ENCODE measurements around the gene TPBGL. TPM values are rescaled to one million over a fixed set of nuclear protein-coding genes. Genes with fewer than 3 reads are reported as not detected.

TPBGL gene
- total RNA-seq, 4 donors from 2014 or later, result 0.40 to 3.7 TPM; not detected in 2

- in situ Hi-C loops (cut with MboI; ENCODE audit: low pct_ligation_motif_present in 1 of 4, low pct_unique_long_range_greater_than_20kb in 1 of 4, low sequenced_read_pairs in 3 of 4), result loop anchor here in 3 of 4 donors (25.0 kb wide), 2 partner anchors 224 to 299 kb away; partner anchors contain the start of genes SPCS2 (in 3 of the 3) and XRRA1 (in 3 of the 3)
Measured at GRCh38 chr11:75236062-75236461, 4.5 kb upstream of the TPBGL start.

GRCh38 chr11:75237050-75237449 is 3.5 kb upstream of the TPBGL start:
- Histone ChIP-seq H3K36me3 (no peaks in the 10 kb centered on the region), H3K27ac (no peak overlapping the region), H3K4me3 (no peak overlapping the region), H3K27me3 (peaks cover 31% of the 10 kb centered on the region), H3K4me1 (peaks cover 0 to 13% (median 10%) of the 10 kb centered on the region in 4 donors), H3K9me3 (no peaks in the 10 kb centered on the region)
- no peak for DNase-seq
- TF ChIP-seq CTCF (IDR thresholded peaks at IDR 0.05) (no peak), POLR2A (IDR thresholded peaks at IDR 0.05) (no peak), POLR2AphosphoS5 (IDR thresholded peaks at IDR 0.05) (no peak), EP300 (IDR thresholded peaks at IDR 0.05; ENCODE audit: low read depth) (no peak)
- 72 to 80% methylated on average over 1 to 8 of the region's 8 CpGs for WGBS, 2 donors (ENCODE audit: low coverage in 1 of 2)
- in situ Hi-C loops (cut with MboI; ENCODE audit: low pct_ligation_motif_present in 1 of 4, low pct_unique_long_range_greater_than_20kb in 1 of 4, low sequenced_read_pairs in 3 of 4) (loop anchor here in 3 of 4 donors (25.0 kb wide), 2 partner anchors 225 to 300 kb away; partner anchors contain the start of genes SPCS2 (in 3 of the 3) and XRRA1 (in 3 of the 3)), intact Hi-C loops (cut with DNase I; ENCODE audit: low total_unique reads) (no loop called here)

More at GRCh38 chr11:75236062-75236461, 4.5 kb upstream of the TPBGL start:
- H3K36me3 ChIP-seq, result no peaks in the 10 kb centered on the region
- H3K27me3 ChIP-seq, result peaks cover 26% of the 10 kb centered on the region
- no peak for TF ChIP-seq POLR2AphosphoS5 (IDR thresholded peaks at IDR 0.05)
- TF ChIP-seq EP300 (IDR thresholded peaks at IDR 0.05; ENCODE audit: low read depth), result no peak
- TF ChIP-seq CTCF (IDR thresholded peaks at IDR 0.05), result no peak
- TF ChIP-seq POLR2A (IDR thresholded peaks at IDR 0.05), result no peak
- DNase-seq, result no peak
- intact Hi-C loops (cut with DNase I; ENCODE audit: low total_unique reads), result no loop called here
- H3K4me3 ChIP-seq, result no peak overlapping the region
- 56 to 78% methylated on average over 4 to 8 of the region's 8 CpGs for WGBS, 2 donors (ENCODE audit: low coverage in 1 of 2)
- H3K27ac ChIP-seq, result no peak overlapping the region
- H3K4me1 ChIP-seq, result peaks cover 0 to 11% (median 8%) of the 10 kb centered on the region in 4 donors
- no peaks in the 10 kb centered on the region for H3K9me3 ChIP-seq

- 73 to 77% methylated on average over 5 to 9 of the region's 9 CpGs for WGBS, 2 donors (ENCODE audit: low coverage in 1 of 2)
- intact Hi-C loops (cut with DNase I; ENCODE audit: low total_unique reads) (no loop called here), in situ Hi-C loops (cut with MboI; ENCODE audit: low pct_ligation_motif_present in 1 of 4, low pct_unique_long_range_greater_than_20kb in 1 of 4, low sequenced_read_pairs in 3 of 4) (loop anchor here in 3 of 4 donors (25.0 kb wide), 2 partner anchors 227 to 302 kb away; partner anchors contain the start of genes SPCS2 (in 3 of the 3) and XRRA1 (in 3 of the 3))
- peaks cover 0 to 16% (median 11%) of the 10 kb centered on the region in 4 donors for H3K4me1 ChIP-seq
- peaks cover 48% of the 10 kb centered on the region for H3K27me3 ChIP-seq
- H3K4me3 ChIP-seq, result no peak overlapping the region
- no peaks in the 10 kb centered on the region for H3K9me3 ChIP-seq
- no peaks in the 10 kb centered on the region for H3K36me3 ChIP-seq
- no peak overlapping the region for H3K27ac ChIP-seq
- TF ChIP-seq CTCF (IDR thresholded peaks at IDR 0.05) (no peak), POLR2A (IDR thresholded peaks at IDR 0.05) (no peak), POLR2AphosphoS5 (IDR thresholded peaks at IDR 0.05) (no peak), EP300 (IDR thresholded peaks at IDR 0.05; ENCODE audit: low read depth) (no peak)
- no peak for DNase-seq
Measured at GRCh38 chr11:75238595-75239440, 1.8 kb upstream of the TPBGL start.

GRCh38 chr11:75239531-75240290 is 863 bp upstream of the TPBGL start:
- WGBS, 2 donors (ENCODE audit: low coverage in 1 of 2), result 64 to 90% methylated on average over 2 to 10 of the region's 10 CpGs
- Histone ChIP-seq H3K27ac (no peak overlapping the region), H3K4me3 (no peak overlapping the region), H3K9me3 (no peaks in the 10 kb centered on the region), H3K4me1 (peaks cover 0 to 16% (median 11%) of the 10 kb centered on the region in 4 donors), H3K36me3 (no peaks in the 10 kb centered on the region), H3K27me3 (peaks cover 56% of the 10 kb centered on the region)
- intact Hi-C loops (cut with DNase I; ENCODE audit: low total_unique reads), result no loop called here
- TF ChIP-seq POLR2AphosphoS5 (IDR thresholded peaks at IDR 0.05), result no peak
- in situ Hi-C loops (cut with MboI; ENCODE audit: low pct_ligation_motif_present in 1 of 4, low pct_unique_long_range_greater_than_20kb in 1 of 4, low sequenced_read_pairs in 3 of 4), result loop anchor here (10.0 to 25.0 kb wide), 4 partner anchors 95 to 302 kb away; partner anchors contain the start of genes SPCS2 (in 3 of the 4) and XRRA1 (in 3 of the 4)
- no peak for DNase-seq
